NCI-H774 (cell line): ENCODE measurements around the gene AZGP1.
"Not testable (repeated sequence)": the region's sequence is repeated elsewhere in the genome, so short reads cannot be mapped to it uniquely, and the experiment has no call there.

ENCODE experiments used
- DNase-seq: peaks from one replicate; lab custom pipeline; 2025; lab: John Stamatoyannopoulos, UW

AZGP1 gene

GRCh38 chr7:99950819-99951218 is 25.0 kb downstream of the AZGP1 start:
- DNase-seq = not testable (repeated sequence)

GRCh38 chr7:99949645-99950228 is 26.1 kb downstream of the AZGP1 start:
- no peak for DNase-seq

GRCh38 chr7:99947608-99948007 is 28.2 kb downstream of the AZGP1 start:
- no peak for DNase-seq

GRCh38 chr7:99944497-99945070 is 31.2 kb downstream of the AZGP1 start:
- DNase-seq = no peak

GRCh38 chr7:99943641-99944496 is 32.0 kb downstream of the AZGP1 start:
- peak; percentile 47 for DNase-seq

GRCh38 chr7:99938296-99938695 is 37.5 kb downstream of the AZGP1 start:
- no peak for DNase-seq

GRCh38 chr7:99935009-99935408 is 40.8 kb downstream of the AZGP1 start:
- DNase-seq = not testable (repeated sequence)

GRCh38 chr7:99930376-99930775 is 45.5 kb downstream of the AZGP1 start:
- DNase-seq = no peak

- no peak for DNase-seq
These were observed 46.1 kb downstream of the AZGP1 start for GRCh38 chr7:99929730-99930053.

- DNase-seq = peak; percentile 57
These were observed 46.7 kb downstream of the AZGP1 start, which contains the start of gene GJC3 for GRCh38 chr7:99928994-99929729. Gene GJC3 (minus strand): TSS chr7:99929620. CDS start chr7:99929620, 0 bp downstream.

GRCh38 chr7:99928188-99928587 is 47.6 kb downstream of the AZGP1 start:
- no peak for DNase-seq

- no peak for DNase-seq
These were observed 48.3 kb downstream of the AZGP1 start for GRCh38 chr7:99927536-99927935.

- no peak for DNase-seq
These were observed 49.5 kb downstream of the AZGP1 start for GRCh38 chr7:99926321-99926720.

- no peak for DNase-seq
These were observed 52.6 kb downstream of the AZGP1 start for GRCh38 chr7:99923200-99923599.

GRCh38 chr7:99920149-99920548 is 55.7 kb downstream of the AZGP1 start:
- DNase-seq = no peak

GRCh38 chr7:99919814-99920112 is 56.1 kb downstream of the AZGP1 start:
- DNase-seq = no peak

- DNase-seq = peak; percentile 92
These were observed 56.6 kb downstream of the AZGP1 start, which contains the start of gene TRIM4 for GRCh38 chr7:99918959-99919813. Gene TRIM4 (minus strand): TSS chr7:99919530. CDS start chr7:99919401, 129 bp downstream.
